Kidney glomerular epithelial cell (primary cell): Measurements from ENCODE around the gene ZNF710.
"Not testable (repeated sequence)": the region's sequence is repeated elsewhere in the genome, so short reads cannot be mapped to it uniquely, and the experiment has no call there.

Source experiments
- DNase-seq: peaks from one replicate; lab custom pipeline; 2025; lab: John Stamatoyannopoulos, UW

Gene ZNF710

DNA sequence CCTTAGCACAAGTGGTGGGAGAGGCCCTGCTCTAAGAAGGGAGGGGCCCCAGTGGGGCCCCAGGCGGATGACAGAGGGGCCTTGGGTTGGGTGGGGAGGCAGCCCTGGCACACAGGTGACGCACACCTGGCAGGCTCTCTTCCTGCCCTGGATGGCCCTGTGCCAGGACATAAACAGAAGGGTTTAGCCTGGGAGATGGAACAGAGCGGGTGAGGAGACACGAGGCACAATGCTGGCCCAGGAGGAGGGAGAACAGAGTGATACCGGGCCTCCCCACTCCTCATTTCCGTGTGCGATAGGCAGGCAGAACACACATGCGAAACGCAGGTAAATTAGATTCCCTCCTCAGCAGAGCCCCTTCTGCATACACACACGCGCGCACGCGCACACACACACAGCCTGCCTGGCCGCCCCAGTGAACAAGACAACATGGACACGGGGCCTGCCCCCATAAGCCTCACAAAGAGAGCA, 61.4 kb downstream of the ZNF710 start:
- no peak for DNase-seq

DNA sequence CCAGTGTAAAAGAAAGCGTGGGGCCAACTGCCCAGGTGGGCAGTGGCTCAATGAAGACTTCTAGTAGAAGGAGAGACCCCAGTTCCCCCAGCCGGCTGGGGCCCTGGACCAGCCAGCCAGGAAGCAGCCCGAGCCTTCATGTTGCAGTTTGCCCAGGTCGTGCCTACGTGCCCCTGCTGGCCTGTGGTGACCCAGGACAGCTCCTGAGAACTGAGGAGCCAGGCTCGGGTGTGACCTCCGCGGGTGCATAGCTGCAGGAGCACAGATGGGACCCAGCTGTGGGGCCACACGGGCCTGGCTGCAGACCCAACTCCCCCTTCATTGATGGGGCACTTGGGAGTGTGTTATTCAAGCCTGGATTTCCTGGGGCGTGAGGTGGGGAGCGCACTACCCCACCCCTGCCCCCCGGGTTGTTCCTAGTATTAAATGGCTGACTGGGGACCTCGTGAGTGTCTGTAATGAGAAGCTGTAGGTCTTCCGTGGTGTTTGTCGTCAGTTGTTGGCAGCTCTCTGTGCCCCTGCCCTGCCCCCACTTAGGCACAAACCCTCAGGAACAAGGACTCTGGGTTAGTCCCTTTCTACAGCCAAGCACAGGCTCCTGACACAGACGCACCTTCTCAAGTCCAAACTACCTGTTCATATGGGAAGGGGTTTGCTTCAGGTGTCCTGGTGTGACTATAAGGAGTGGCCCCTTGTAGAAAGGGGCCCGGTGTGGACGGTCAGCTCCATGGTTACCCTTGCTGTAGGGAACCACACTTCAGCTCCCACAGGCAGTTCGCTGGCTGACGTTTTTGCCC, 62.0 kb downstream of the ZNF710 start:
- DNase-seq: no peak

DNA sequence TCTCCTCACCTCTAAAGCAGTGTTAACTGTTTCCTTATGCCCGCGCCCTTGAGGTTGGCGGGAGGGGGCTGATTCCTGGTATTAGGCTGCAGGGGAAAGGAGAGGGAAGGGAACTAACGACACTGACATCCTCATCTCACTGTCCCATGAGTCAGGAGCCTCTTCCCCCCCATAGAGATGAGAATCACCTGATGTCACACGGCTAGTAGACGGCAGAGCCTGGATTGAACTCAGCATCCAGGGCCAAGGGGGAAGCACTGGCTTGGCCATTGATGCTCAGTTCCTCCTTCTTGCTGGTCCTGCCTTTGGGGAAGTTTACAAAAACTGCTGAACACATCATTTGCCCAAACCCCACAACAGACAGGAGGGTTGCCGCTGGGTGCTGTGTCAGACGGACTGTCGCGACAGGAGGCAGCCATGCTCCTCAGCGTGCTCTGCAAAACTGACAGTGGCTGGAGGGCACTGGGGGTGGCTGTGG, 62.7 kb downstream of the ZNF710 start:
- no peak for DNase-seq

DNA sequence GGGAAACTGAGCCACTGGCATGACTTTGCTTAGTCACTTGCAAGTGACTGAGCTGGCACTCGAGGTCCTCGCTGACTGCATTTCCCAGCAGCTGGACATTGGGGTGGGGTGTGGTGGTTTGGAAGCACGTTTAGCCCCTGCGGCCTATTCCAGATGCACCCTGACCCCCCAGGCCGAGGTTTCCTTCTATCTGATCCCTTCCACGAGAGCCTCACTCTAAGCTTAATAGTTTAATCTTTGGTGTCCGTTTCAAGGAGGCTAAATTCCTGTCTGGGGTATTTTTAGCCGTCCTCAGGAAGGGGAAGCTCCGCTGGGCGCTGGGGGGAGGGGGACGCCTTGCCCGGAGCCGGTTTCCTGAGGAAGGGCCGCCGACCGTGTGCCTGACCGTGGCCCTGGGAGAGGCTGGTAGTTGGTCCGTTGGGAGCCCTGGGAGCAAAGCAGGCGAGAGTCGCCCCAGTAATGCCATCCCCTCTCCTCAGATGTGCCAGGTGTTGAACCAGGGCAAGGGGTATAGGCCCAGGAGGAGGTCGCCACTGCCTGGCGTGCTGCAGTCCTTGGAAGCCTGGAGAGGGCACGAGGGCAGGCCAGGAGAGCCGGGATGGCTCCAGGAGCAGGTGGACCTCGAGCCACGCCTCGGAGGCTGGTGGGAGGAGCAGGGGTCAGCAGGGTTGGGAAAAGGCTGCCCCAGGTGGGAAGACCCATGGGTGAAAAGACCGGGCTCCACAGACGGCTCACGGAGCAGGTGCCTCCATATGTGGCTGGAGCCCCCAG, 64.0 kb downstream of the ZNF710 start:
- no peak for DNase-seq

DNA sequence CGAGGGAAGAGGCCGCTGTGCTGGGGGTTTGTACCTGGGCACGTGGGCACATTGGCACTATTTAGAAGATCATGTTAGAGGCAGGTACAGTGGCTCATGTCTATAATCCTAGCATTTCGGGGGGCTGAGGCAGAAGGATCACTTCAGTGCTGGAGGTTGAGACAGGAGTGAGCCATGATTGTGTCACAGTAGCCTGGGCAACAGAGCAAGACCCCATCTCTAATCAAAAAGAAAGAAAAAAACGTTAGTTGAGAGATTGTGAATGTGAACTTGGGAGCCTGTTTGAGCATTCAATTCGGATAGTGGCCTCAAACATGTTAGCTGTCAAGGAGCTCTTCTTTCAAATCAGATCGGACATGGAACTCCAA, 64.5 kb downstream of the ZNF710 start:
- no peak for DNase-seq

DNA sequence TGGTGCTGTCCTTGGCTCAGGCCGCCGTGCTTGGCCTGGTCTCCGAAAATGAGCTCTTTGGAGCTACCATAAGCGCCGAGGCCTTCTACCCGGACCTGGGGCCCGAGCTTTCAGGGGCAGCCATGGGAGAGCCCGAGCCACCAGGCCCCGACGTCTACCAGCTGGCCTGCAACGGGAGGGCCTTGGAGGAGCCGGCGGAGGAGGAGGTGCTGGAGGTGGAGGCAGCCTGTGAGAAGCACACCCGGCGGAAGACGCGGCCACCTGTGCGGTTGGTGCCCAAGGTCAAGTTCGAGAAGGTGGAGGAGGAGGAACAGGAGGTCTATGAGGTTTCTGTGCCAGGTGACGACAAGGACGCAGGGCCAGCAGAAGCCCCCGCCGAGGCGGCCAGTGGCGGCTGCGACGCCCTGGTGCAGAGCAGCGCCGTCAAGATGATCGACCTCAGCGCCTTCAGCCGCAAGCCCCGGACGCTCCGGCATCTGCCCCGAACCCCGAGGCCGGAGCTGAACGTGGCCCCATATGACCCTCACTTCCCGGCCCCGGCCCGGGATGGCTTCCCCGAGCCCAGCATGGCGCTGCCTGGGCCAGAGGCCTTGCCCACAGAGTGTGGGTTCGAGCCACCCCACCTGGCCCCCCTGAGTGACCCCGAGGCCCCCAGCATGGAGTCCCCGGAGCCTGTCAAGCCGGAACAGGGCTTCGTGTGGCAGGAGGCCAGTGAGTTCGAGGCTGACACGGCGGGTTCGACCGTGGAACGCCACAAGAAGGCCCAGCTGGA, 66.2 kb downstream of the ZNF710 start:
- DNase-seq: no peak

DNA sequence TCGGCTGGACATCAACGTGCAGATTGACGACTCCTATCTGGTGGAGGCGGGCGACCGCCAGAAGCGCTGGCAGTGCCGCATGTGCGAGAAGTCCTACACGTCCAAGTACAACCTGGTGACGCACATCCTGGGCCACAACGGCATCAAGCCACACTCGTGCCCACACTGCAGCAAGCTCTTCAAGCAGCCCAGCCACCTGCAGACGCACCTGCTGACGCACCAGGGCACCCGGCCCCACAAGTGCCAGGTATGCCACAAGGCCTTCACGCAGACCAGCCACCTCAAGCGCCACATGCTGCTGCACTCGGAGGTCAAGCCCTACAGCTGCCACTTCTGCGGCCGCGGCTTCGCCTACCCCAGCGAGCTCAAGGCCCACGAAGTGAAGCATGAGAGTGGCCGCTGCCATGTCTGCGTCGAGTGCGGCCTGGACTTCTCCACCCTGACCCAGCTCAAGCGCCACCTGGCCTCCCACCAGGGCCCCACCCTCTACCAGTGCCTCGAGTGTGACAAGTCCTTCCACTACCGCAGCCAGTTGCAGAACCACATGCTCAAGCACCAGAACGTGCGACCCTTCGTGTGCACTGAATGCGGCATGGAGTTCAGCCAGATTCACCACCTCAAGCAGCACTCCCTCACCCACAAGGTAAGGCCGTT, 67.0 kb downstream of the ZNF710 start:
- DNase-seq: no peak

DNA sequence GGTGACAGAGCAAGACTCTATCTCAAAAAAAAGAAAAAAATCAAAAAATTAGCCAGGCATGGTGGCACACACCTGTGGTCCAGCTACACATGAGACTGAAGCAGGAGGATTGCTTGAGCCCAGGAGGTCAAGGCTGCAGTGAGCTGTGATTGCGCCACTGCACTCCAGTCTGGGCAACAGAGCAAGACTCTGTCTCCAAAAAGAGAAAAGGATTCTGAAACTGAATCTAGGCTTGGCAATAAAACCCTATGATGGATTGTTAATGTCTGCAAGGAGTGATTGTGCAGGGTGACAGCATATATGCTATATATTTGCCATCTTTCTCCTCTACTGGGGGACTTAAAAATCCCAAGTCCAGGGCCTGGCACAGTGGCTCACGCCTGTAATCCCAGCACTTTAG, 69.5 kb downstream of the ZNF710 start:
- DNase-seq: not testable (repeated sequence)

DNA sequence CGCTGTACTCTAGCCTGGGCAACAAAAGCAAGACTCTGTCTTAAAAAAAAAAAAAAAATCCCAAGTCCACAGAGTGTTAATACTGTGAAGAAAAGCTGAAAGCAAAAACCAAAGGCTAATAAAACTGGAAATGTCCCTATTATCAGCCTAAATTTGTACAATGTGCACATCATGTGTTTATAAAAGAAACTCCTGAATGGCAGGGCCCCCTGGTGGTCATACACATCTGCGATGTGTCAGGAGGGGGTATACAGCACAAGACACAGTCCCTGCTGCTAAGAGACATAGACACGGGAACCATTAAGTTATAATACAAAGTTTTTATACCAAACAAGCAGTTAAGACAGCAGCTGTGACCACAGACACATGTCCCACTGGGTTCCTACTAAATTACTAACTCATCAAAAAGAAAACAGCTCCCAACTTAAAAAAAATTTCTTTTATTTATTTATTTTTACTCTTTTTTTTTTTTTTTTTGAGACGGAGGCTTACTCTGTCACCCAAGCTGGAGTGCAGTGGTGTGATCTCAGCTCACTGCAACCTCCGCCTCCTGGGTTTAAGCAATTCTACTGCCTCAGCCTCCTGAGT, 70.2 kb downstream of the ZNF710 start:
- DNase-seq: peak; percentile 65

DNA sequence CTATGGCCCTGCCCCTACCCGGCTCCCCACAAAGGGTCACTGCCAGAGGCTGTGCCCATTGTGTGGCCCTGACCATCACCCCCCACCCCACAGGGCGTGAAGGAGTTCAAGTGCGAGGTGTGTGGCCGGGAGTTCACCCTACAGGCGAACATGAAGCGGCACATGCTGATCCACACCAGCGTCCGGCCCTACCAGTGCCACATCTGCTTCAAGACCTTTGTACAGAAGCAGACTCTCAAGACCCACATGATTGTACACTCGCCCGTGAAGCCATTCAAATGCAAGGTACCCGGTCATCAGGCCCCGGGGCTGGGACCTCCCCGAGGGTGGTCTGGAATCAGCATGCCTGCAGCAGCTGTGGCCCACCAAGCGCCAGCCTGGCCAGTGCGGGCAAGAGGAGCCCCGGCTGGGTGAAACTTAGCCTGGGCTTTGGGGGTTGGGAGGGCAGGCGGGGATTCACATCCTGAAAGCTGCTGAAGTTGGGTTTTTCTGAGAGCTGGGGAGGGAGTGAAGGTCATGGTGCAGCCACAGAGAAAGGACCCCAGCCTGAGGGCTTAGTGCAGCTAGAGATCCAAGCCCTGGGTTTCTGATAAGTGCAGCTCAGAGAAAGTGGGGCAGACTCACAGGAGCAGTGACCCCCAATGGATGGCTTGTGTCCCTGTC, 72.0 kb downstream of the ZNF710 start:
- no peak for DNase-seq

DNA sequence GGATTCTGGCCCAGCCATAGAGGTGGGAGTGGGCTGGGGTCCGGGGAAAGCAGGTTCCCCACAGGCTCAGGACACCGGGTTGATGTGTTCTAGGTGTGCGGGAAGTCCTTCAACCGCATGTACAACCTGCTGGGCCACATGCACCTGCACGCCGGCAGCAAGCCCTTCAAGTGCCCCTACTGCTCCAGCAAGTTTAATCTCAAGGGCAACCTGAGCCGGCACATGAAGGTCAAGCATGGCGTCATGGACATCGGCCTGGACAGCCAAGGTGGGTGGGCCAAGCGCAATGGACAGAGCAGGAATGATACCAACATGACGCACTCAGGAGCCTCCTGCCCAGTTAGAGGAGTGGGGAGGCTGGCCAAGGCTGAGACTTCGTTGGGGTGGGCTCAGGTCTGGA, 72.9 kb downstream of the ZNF710 start:
- DNase-seq: no peak

DNA sequence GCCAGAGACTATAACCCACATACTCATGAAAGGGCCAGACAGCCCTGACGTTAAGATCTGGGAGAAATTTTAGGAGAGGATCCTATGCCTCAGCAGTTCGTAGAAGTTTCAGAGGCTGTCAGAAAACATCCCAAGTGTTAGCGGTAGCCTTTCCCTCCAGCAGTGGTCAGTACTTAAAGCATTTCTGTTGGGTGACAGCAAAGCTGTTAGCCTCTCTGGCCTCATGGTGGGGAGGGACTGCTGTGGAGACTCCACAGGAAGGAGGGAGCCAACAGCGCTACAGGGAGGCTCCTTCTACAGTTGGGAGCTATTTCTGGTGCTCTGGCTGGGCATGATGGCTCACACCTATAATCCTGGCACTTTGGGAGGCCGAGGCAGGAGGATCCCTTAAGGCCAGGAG, 73.8 kb downstream of the ZNF710 start:
- DNase-seq: no peak

DNA sequence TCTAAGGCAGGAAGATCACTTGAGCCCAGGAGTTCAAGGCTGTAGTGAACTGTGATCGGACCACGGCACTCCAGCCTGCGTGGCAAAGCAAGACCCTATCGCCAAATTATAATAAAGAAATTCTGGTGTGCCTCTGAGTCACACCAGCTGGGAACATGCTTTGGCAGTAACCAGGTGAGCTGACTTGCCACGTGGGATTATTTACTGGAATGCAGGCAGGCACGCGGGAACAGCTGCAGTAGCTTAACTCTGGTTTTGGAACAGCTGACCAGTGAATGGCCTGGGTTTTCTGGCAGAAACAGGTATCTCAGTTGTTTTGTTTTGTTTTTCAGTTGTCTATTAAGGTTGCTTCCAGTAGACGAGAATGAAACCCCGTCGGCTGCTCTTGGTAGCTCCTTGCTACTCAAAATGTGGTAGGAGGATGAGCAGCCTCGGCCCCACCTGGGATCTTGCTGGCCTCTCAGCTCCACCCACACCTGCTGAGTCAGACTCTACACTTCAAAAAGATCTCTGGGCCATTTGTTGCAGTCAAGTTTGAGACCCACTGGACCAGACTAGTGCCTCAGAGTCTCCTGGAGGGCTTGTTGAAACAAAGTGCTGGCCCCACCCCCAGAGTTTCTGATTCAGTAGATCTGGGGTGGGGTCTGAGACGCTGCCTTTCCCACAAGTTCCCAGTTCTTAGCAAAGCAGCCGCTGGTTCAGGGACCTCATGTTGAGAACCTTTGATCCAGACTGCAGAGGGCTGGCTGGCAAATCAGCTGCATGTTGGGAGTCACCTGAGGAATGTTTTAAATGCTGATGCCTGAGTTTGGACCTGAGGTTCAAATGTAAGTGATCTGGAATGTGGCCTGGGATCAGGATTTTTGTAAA, 74.5 kb downstream of the ZNF710 start:
- DNase-seq: peak; percentile 5

DNA sequence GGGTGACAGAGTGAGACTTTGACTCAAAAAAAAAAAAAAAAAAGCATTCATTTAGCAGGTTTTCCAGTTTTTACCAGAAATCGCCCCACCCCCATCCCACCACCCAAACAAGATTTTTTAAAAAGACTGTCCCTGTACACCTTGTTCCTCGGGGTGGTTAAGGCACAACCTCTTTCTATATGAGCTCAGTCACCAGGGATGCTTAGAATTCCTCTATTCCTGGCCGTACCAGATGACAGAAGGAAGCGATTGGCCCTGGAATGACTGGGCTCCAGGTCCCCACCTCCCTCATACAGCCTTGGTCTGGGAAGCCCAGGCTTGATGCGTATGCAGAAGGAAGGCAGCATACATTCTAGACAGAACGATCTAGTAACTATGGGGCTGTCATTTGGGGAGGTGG, 75.6 kb downstream of the ZNF710 start:
- DNase-seq: no peak

DNA sequence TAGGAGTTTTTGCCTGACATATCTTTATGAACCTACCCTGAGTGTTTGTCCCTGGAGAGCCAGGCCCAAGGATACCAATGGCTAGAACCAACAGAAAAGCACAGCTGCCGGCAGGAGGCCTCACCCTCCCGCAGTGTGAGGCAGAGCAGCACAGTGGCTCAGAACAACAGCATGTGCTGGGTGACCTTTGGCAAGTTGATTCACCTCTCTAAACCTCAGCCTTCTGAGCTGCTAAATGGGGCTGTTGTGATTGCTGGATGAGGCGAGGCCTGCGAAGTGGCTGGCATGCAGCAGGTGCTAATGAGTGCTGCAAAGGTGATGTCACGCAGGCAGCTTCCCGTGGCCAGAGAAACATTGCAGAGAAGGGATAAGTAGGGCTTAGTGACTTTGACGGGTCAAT, 77.8 kb downstream of the ZNF710 start:
- no peak for DNase-seq

DNA sequence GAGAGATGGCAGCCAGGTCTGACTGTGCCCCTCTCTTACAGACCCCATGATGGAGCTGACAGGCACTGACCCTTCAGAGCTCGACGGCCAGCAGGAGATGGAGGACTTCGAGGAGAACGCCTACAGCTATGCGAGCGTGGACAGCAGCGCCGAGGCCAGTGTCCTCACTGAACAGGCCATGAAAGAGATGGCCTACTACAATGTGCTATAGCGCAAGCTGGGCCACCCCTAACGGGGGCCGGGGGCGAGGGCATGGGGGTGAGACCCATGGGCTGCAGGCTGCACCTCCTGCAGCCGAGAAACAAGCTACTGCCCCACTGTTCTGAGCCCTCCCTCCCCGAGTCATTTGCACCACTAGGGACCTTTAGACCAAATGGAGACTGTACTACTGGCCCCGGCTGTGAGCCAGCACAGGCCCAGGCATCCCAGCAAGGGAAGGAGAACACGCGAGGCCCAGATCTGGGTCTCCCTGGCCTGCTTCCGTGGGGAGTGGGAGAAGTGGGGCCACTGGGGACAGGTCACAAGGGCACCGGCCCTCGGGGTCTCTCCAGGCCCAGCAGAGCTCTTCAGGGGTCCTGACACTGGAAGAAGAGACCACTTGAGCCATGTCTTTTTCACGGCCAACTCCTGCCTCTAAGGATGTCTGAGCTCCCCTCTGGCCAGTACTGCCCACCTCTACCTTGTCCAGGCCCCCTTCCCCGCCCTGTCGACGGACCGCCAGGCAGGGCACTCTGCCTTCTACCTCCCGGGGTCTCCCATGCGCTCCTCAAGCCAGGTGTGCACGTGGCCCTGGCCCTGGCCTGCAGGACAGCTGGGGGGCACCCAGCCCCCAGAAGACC, 78.7 kb downstream of the ZNF710 start:
- no peak for DNase-seq

DNA sequence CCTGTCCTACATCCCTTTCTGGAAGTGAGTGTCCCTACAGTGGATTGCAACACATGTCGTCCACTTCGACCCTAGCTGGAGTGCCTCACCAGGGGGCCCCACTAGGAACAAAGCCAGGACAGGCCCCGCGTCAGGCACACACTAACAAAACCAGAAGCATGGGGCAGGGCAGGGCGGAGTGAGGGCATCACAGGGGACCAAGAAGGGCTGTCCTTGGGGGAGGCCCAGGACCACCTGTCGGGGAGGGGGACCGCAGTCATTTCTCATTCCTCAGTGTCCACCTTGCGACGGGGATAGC, 79.3 kb downstream of the ZNF710 start:
- DNase-seq: no peak

DNA sequence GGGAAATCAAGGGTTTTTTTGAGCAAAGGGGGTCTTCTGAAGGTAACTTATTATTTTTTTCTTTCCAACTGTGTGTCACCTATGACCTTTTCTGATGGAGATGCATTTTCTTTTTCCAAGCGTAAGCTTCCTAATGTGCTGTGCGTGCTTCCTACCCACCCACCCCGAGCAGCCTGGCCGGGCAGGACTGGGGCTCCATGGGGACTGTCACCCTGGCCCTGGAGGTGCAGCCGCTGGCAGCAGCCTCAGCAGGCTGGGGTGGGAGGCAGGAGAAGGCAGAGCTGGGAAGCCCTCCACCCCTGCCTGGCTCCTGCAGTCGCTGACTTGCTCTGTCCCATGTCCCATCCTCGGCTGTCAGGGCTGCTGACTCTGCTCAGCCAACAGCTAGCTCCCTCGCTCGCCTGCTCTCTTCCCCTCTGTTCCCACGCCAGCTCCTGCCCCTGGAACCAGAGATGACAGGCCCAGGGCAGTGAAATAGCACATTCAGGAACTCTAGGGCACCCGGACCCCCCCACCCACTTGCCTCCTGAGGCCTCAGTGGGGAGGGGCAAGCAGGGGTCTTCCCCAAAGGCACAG, 79.8 kb downstream of the ZNF710 start:
- DNase-seq: no peak

DNA sequence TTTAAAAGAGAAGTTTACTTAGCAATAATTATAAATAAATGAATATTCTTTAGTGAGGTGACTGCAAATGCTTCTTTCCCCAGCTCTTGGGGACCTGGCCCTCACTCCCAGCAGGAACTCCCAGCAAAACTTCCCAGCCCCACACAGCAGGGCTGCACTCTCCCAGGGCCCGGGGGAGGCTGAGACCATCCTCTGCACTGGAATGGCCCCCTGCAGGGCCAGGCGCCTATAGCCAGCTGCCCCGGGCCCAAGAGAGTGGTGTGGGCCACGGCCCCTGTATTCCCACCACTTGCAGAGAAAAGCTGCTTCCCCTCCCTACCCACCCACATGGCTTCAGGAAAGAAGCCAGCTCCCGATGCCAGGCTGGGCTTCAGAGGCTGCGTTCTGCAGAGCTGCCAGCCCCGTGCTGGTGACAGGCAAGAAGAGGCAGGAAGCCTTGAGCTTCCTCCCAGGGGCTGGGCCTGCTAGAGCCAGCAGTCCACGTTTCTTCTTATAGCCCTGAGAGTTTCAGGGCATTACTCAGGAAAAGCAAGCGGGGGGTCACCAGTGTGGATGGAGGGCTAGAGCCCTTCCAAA, 81.1 kb downstream of the ZNF710 start:
- DNase-seq: no peak
